Right ventricle myocardium inferior (tissue), 1 donor: ENCODE data around the gene RFLNA. TPM values are rescaled to one million over a fixed set of nuclear protein-coding genes. Genes with fewer than 3 reads are reported as not detected.

Source experiments
- ATAC-seq: fragments of 200-7000 bp; cut with Tn5 transposase; one replicate; pipeline ENCODE4 v1.9.1; 2020; ENCODE audit warnings: mild to moderate bottlenecking, moderate library complexity
- DNase-seq: peaks from one replicate; pipeline ENCODE4 v3.0.0; 2021; ENCODE audit errors: missing footprints
- intact Hi-C: fragments of 100-400 bp; cut with DNase I; formaldehyde crosslinking; loops from one replicate; pipeline ENCODE4 v1.11.0; 2022
- total RNA-seq: library from RNA; stranded (reverse); fragmentation: NEBNext Ultra II Directional; extraction: Animal tissue kit (Norgen Biotek cat#: 25700); gene quantifications from one replicate; pipeline ENCODE4 v1.2.1, GENCODE V29; 2021
- donor health status: DM: no; HTN: yes; CAD: no; lungs with severe emphysema.

The RFLNA gene
- total RNA-seq, 1 donor from 2014 or later = 0.19 TPM

DNA sequence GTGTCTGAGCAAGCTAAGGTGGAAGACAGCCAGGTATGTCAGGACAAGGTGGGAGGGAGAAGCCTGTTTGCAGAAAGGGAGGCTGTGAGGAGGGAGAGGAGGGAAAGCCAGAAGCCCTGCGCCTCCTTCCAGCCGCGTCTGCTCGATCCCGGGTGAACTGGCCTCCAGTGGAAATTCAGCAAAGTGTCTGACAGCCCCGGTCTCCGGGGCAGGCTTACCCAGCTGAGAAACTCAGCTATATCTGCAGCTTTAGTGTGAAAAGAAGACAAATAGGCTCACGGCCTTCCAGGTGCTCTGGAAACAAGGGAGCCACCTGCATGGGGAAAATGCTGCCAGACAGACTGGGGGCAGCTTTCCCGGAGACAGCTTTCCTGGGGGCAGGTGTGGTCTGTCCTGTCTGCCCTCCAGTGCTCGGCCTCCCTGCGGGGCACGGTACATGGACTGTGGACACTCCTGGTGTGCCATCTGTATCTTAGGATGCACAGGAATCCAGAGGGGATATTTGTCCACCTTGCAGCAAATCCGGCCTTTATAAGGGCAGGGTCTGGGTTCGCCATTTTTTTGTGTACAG is 6.3 kb downstream of the RFLNA start:
- no peak for ATAC-seq
- no peak for DNase-seq
- intact Hi-C loops = no loop called here

DNA sequence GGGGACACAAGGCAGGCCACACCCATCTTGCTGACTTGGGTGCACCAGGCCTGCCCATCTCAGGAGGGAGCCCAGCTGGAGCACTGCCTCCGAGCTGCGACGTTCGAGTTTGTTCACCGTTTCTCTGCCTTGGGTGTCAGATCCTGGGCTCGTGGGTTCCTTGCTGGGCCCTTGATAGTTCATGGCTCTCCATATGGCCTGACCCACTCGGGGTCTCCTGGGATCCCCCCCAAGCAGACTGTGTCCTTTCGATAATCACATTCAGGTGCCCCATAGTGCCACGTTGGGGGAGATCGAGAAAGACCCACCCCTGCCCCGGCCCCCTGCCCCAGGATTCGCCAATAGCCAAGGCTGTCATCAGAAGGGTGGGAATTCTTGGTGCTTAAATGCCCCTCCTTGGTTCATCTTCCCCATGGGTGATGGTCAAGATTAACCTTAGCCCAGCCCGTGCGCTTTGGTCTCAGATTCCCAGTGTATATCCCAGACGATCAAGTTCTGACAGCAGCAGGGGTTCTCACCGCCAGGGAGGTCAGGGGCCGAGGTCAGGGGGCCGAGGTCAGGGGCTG is 7.4 kb downstream of the RFLNA start:
- DNase-seq = no peak
- no peak for ATAC-seq
- intact Hi-C loops = no loop called here

DNA sequence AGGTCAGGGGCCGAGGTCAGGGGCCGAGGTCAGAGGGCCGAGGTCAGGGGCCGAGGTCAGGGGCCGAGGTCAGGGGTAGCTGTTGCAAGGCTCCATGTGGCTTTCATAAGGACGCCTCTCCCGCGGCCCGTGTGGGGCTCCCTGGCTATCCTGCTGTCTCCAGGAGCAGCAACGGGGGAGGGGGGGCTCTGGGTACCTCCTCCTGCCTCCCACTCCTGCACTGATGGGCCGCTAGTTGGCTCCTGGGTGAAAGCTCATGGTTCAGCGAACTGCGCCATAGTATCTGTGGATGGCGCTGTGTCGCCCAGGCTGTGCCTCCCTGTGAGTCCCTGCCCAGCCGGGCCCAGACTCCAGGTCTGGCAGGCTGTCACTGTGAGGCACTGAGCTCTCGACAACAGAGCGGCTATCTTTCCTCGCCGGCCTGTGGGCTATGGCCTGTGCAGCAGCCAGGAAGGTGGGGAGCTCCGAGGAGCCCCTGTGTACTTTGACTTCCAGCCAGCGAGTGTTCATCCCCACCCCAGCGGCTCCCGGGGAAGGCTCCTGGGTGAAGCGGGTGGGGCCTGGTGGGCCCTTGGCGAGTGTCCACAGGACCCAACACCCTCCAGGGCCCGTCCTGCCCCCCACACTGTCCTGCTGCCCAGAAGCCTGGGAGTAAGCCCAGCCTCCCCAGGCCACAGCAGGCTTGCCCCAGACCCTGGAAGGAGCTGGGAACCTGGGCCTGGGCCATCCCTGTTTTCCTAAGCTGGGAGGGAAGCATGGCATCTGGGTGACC is 8.1 kb downstream of the RFLNA start:
- ATAC-seq (no peak), DNase-seq (no peak)
- intact Hi-C loops = no loop called here

DNA sequence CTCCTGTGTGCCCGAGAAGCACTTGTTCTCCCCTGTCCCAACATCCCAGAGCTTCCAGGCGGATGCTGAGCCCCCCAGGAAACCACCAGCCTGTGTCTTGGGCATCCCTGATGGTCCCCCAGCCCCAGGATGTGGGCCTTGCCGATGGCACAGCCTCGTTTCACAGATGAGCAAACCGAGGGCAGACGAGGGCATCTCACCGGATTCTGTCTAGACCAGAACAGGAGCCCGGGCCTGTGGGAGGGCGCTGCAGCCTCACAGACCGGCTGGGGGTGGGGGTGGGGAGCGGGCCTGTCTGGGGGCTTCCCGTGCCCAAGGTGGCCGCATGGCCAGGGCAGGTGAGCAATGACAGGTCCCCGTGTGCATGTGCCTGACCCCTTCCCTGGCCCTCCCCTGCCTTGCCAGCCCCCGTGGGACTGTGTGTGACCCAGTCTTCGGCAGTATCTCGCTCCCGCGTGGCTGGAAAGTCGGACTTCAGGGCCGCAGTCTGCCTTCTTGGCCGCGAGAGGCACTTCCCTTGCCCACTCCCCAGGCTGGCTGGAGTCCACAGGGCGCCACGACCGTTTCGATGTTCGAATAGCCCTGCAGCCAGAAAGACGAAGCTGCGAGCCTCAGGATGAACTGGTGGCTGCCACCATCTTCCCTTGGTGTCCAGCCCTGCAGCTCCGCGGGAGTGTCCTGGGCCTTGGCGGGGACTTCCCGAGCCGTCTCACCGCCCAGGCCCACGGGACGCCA is 8.9 kb downstream of the RFLNA start:
- DNase-seq = no peak
- ATAC-seq = no peak
- intact Hi-C loops = no loop called here

DNA sequence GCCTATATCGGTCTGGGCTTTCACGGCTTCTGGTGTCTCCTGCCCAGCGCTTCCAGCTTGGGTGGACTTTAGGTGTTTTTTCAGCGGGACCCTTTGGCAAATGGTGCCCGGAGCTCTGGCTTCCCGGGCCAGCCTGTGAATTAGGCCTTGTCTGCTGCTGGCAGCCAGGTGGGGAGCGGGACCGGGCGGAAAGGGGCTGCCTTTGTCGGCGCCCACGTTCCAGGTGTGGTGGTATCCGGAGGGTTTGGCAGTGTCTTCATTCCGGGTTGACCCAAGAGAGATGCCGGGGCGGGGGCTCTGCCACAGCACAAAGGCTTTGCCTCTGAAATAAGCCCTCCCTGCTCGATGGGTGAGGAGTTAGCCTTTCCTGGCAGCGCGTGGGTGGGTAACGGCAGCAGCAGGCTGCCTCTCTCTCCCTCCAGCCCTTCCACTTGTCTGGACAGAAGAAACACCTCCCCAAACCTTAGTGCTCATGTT is 9.5 kb downstream of the RFLNA start:
- intact Hi-C loops = no loop called here
- DNase-seq = no peak
- ATAC-seq = no peak

DNA sequence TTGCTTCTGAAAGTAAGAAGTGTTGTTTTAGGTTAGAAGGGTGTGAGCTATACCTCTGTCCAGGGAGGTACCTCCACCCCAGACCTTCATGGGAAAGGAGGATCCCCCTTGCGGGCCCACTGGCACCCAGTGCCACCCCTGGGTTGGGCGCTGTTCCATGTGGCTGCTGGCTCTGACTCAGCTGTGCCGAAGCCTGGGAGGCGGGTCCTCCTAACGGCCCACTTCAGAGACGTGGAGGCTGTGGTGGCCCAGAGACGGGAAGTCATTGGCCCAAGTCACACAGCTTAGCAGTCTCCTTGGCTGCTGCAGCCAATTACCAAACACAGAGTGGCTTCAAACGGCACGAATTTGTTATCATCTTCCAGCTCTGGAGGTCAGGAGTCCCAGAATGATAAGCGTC is 10.2 kb downstream of the RFLNA start:
- intact Hi-C loops = no loop called here
- DNase-seq = no peak
- no peak for ATAC-seq

DNA sequence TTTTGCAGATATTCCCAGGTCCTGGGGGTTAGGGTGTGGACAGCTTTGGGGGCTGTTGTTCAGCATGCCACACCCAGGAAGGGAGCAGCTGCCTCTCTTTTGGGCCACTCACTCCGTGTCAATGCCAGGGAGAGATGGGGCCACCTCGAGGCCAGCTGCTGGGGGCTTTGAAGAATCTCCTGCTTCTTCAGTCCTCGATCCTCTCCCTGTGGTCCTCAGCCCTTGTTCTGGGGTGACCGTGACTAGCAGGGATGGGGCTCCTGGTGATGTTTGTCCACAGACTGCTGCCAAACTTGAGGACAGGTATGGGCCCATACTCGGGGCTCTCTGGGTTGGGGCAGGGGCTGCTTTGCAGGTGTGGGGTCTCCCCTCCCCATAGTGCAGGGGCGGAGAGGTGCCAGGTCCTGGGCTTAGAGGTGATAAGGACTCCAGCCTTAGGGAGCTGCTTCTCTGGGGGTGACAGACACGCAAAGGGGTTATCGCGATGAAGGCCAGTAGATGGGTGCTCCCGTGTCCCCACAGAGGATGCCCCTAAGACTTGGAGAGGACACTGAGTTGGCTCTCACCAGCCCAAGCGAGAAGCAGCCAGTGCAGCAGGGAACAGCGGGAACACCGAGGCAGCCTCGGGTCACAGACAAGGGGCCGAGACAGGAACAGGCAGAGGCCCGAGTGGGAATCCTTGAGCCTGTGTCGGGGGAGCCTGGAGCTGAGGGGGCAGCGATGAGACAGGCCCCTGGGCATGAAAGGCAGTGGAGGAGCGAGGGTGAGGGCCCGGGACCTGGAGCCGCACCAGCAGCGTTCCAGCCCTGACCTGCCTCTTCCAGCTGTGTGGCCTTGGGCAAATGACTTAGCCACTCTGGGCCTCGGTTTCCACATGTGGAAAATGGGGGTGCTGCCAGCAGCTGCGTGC is 11.1 kb downstream of the RFLNA start:
- DNase-seq (no peak), ATAC-seq (no peak)
- intact Hi-C loops = no loop called here

DNA sequence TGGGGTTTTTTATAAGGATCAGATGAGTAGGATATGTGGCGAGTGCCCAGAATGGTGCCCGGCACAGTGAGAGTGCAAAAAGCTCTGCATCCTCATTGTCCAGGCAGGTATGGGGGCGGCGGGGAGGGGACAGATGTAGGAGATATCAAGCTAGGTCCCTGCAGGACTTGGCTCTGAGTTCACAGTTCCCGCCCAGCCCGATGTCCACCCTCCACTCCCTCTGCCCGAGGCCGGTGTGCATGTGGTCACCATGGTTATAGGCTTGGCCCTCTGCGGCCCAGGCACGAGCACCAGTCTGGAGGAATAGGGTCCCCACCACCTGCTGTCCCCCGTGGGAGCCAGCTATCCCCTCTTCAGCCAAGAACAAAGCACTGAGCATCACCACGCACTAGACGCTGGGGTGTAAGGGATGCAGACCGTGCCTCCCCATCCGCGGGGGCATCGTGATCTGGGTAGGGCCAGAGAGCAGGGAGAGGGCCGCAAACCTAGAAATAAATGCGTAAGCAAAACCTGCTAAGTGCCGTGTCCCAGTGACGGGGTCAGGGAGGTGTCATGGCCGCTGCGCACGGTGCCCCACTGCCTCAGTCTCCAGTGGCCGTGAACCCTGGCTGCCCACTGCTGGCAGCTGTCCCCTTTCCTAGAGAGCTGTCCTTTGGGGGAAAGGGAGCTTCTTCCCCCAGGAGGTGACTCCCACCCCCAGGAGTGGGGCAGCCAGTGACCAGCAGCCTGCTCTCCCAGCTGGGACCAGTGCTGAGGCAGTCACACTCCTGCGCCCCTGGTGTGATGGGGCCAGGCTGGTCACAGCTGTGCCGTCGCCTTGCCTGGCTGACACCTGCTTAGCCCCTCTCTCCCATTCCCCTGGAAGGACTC is 12.0 kb downstream of the RFLNA start:
- DNase-seq = no peak
- intact Hi-C loops = no loop called here
- no peak for ATAC-seq

DNA sequence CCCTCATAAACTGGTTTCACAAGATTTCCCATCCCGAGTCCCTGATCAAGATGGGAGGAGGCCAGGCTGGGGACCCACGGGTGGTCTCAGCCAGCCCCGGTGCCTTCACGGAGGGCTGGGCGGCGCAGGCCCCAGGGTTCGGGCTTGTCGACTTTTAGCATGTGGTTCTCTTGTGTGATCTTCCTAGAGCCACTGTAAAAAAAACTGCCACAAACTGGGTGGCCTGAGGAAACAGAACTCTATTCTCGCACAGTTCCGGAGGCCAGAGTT is 12.6 kb downstream of the RFLNA start:
- intact Hi-C loops = no loop called here
- no peak for DNase-seq

DNA sequence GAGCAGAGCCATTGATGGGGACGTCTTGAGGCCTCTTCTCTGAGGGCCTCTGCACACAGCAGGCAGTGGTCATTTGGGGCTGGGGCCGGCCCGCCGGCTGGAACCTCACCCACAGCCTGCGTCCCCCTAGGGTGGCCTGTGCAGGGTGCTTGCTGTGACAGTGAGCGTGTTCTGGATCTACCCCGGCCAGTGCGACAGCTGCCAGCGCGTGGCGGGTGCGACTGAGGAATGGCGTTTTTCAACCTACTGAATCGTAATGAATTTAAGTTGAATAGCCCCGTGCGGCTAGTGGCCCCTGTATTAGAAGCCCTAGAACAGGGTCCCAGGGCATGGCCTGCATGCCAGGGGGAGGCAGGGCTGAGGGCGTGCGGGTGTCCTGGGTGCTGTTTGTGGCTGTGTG is 13.8 kb downstream of the RFLNA start:
- no peak for ATAC-seq

More for the DNA sequence above, 12.6 kb downstream of the RFLNA start:
- ATAC-seq = no peak

DNA sequence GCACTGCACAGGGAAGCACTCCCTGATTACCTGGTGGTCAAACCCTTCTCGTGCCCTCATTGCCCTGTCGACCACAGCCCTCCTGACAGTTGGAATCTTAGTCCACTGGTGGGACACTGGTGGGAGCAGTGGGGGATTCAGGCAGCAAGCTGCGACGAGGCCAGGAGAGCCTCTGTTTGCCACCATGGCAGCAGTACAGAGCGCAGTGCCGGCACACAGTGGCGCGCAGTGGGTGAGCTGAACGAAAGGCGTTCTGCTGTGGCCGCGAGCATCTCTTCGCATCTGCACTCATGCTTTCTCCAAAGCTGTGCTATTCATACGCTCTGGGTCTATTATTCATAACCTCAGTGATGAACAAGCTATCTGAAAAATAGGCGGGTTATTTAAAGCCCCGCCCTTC is 14.3 kb downstream of the RFLNA start:
- intact Hi-C loops = no loop called here
- no peak for DNase-seq

More for the DNA sequence above, 13.8 kb downstream of the RFLNA start:
- intact Hi-C loops = no loop called here
- no peak for DNase-seq

DNA sequence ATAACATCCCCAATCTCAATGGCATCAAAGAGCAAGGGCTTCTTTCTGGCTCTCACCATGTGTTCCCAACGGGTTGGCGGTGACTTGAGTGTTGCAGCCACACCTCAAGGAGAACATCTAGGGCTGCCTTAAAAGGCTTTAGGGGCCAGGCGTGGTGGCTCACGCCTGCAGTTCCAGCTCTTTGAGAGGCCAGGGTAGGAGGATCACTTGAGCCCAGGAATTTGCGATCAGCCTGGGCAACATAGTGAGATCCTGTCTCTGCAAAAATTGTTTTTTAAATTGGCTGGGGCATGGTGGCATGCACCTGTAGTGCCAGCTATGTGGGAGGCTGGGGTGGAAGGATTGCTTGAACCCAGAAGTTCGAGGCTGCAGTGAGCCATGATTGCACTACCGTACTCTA is 14.9 kb downstream of the RFLNA start:
- DNase-seq (no peak), ATAC-seq (no peak)
- intact Hi-C loops = no loop called here

More for the DNA sequence above, 14.3 kb downstream of the RFLNA start:
- ATAC-seq = no peak

DNA sequence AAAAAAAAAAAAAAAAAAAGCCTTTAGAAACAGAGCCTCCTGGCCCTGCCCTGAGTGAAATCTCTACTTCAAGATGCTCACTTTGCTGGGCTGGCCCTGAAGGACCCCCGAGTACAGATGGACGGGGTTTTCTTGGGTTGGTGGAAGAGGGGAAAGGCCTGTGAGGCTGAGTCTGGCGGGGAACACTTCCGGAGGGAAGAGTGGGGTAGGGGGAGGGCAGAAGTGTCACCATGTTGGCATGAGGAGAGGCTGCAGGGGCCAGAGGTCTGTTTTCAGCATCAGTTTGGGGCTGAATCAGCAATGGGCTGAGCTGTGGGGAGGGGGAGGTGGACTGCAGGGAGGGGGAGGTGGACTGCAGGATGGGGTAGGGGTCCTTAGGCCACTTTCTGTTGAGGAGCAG is 15.3 kb downstream of the RFLNA start:
- intact Hi-C loops = no loop called here
- ATAC-seq (no peak), DNase-seq (no peak)

DNA sequence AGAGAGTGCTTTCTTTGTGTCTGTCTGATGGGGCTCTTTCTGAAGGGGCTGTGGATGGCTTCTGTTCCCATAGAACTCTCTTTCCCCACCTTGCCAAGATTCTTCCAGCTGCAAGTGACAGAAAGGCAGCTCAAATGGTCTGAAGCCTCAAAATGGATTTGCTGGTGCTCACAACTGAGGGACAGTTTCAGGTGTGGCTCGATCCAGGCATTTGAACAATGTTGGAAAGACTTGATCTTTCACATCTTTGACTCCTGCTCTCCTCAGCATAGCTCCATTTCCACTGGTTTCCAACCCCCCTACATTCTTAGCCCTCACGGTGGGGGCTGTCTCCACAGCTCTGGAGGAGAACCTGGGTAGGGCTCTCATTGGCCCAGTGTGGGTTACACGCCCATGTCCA is 15.9 kb downstream of the RFLNA start:
- ATAC-seq = no peak
- intact Hi-C loops = no loop called here
- no peak for DNase-seq

DNA sequence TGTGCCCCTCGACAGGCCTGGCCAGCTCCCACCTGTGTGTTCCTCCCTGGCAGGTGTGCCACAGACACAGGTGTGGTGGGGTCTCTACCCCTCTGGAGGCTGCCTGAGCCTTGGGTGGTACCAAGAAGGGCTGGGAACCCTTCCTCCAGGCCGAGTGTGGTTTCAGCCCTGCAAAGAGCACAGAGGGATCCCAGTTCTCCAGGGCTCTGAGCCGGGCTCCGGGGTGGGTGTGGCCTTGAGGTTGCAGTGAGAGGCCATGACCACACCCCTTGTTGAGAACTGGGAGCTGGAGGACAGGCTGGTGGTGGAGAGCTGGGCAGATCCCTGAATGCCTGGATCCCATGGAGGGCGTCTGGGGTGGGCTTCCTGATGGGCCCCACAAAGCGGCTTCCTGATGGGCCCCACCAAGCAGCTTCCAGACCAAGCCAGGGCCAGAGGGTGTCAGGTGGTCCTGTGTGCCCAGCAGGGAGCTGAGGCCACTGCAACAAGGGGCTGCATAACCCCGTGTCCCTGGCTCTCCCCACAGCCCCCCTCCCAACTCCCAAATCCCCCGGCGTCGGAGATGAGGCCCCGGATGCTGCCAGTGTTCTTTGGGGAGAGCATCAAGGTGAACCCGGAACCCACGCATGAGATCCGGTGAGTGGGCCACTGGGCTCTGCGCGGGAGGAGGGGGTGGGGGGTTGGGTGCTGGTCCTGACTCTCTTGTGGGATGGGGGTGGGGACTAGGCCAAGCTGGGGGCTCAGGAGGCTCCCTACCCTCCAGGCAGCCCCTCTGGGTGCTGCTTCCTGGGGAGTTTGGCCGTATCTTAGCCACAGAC is 16.6 kb downstream of the RFLNA start:
- no peak for ATAC-seq
- peak; percentile 60 for DNase-seq
- intact Hi-C loops = no loop called here

DNA sequence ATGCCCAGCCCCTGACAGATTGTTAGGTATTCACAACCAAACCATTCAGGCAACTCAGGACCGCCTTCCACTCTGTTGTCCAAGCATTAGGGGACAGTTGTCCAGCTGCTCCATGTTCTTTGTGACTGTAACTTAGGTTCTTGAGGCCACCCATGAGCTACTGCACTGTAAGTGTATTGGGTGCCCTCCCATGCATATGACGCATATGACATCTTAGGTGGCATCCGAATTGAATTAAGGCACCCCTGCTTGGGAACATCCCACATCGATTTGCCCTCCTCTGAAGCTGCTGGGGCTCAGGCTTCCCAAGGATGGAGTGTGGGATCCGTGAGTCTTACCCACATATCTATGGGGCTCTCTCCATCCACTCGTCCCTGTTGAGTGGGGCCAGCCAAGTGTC is 17.7 kb downstream of the RFLNA start:
- ATAC-seq (no peak), DNase-seq (peak; percentile 11)
- intact Hi-C loops = no loop called here

DNA sequence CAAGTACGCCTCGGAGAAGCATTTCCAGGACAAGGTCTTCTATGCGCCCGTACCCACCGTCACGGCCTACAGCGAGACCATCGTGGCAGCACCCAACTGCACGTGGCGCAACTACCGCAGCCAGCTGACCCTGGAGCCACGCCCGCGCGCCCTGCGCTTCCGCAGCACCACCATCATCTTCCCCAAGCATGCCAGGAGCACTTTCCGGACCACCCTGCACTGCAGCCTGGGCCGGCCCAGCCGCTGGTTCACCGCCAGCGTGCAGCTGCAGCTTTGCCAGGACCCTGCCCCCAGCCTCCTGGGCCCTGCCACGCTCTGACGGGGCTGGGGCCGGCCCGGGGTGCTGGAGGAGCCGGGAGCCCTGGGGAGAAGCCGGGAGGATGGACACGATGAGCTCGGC is 19.3 kb downstream of the RFLNA start:
- no peak for ATAC-seq
- no peak for DNase-seq
- intact Hi-C loops = no loop called here
